Tibial nerve (tissue), 4 donors: ENCODE data around the gene STARD10. TPM values are rescaled to one million over a fixed set of nuclear protein-coding genes. Genes with fewer than 3 reads are reported as not detected.

Source experiments
- DNase-seq, 2 donors: peaks; one replicate each; pipeline ENCODE4 v3.0.0-alpha.2; 2019; ENCODE audit warnings: low spot score in 2 of 2
- H3K27ac ChIP-seq, 4 donors: fragments of 200-600 bp; sonication (generic) in 3 of 4; one replicate each; pipeline ENCODE4 v1.5.1; 2017 to 2019; ENCODE audit warnings: mild to moderate bottlenecking in 1 of 4
- H3K27me3 ChIP-seq, 2 donors: fragments of 200-600 bp; sonication (generic) in 1 of 2; one replicate each; pipeline versions ENCODE4 v1.5.1 to v1.6.0; 2017 to 2019
- H3K36me3 ChIP-seq, 3 donors: fragments of 200-600 bp; sonication (generic); one replicate each; pipeline ENCODE4 v1.5.1; 2018 to 2019
- H3K4me1 ChIP-seq, 4 donors: fragments of 200-600 bp; sonication (generic) in 3 of 4; one replicate each; pipeline ENCODE4 v1.5.1; 2017 to 2019
- H3K4me3 ChIP-seq, 4 donors: fragments of 200-600 bp; sonication (generic) in 3 of 4; one replicate each; pipeline ENCODE4 v1.5.1; 2017 to 2019; ENCODE audit warnings: mild to moderate bottlenecking in 1 of 4, moderate library complexity in 1 of 4
- H3K9me3 ChIP-seq, 4 donors: fragments of 200-600 bp; sonication (generic) in 3 of 4; one replicate each; pipeline ENCODE4 v1.5.1; 2017 to 2019
- CTCF ChIP-seq, 5 experiments: fragments of 200-600 bp in 3 of 5; fragments of 450-650 bp in 2 of 5; sonication (generic) in 3 of 5; IDR thresholded peaks; one replicate each; pipeline ENCODE4 v1.5.1; 2016 to 2019; ENCODE audit warnings: antibody characterized with exemption in 5 of 5, mild to moderate bottlenecking in 3 of 5, moderate library complexity in 2 of 5
- EP300 ChIP-seq, 2 donors: sonication (generic); formaldehyde crosslinking; IDR thresholded peaks; one replicate each; pipeline ENCODE4 v1.6.1; 2017; ENCODE audit warnings: antibody characterized with exemption in 2 of 2, mild to moderate bottlenecking in 1 of 2
- POLR2A ChIP-seq, 2 donors: fragments of 450-650 bp; IDR thresholded peaks; one replicate each; pipeline ENCODE4 v1.6.1; 2017; ENCODE audit warnings: antibody characterized with exemption in 2 of 2, mild to moderate bottlenecking in 2 of 2, moderate library complexity in 2 of 2
- WGBS, 2 donors: methylation state at CpG; one replicate each; pipeline ENCODE4 v1.1.5; 2018; 5-methylcytosine and 5-hydroxymethylcytosine counted together
- total RNA-seq, 4 donors: library from RNA; depleted of rRNA; stranded (reverse); fragments of >200 nt; gene quantifications; one replicate each; pipeline ENCODE4 v1.1.0, GENCODE V29; 2016

Gene STARD10
- total RNA-seq, 4 donors from 2014 or later = 19.4 to 31.5 (median 23.7) TPM

- 81 to 85% methylated on average over 4 of the region's 4 CpGs for WGBS, 2 donors
- H3K36me3 ChIP-seq = peaks cover 0 to 52% (median 0%) of the 10 kb centered on the region in 3 donors
- H3K27me3 ChIP-seq = no peaks in the 10 kb centered on the region
- peak overlapping the region in 1 of 4 donors; percentile 11 for H3K27ac ChIP-seq
- peaks cover 0 to 33% (median 12%) of the 10 kb centered on the region in 4 donors for H3K4me1 ChIP-seq
- TF ChIP-seq CTCF (IDR thresholded peaks at IDR 0.05) (no peak), EP300 (IDR thresholded peaks at IDR 0.05) (no peak), POLR2A (IDR thresholded peaks at IDR 0.05) (no peak)
- H3K9me3 ChIP-seq = no peaks in the 10 kb centered on the region
- H3K4me3 ChIP-seq = no peak overlapping the region
- DNase-seq = no peak
These were observed 31.8 kb upstream of the STARD10 start for GRCh38 chr11:72825661-72826060.

- TF ChIP-seq POLR2A (IDR thresholded peaks at IDR 0.05) = no peak
- no peak for TF ChIP-seq EP300 (IDR thresholded peaks at IDR 0.05)
- no peak for TF ChIP-seq CTCF (IDR thresholded peaks at IDR 0.05)
- WGBS, 2 donors = 70 to 77% methylated on average over 12 to 15 of the region's 15 CpGs
- H3K27me3 ChIP-seq = no peaks in the 10 kb centered on the region
- H3K27ac ChIP-seq = no peak overlapping the region
- no peaks in the 10 kb centered on the region for H3K9me3 ChIP-seq
- no peak for DNase-seq
- peaks cover 0 to 52% (median 0%) of the 10 kb centered on the region in 3 donors for H3K36me3 ChIP-seq
- H3K4me3 ChIP-seq = no peak overlapping the region
- H3K4me1 ChIP-seq = peaks cover 0 to 33% (median 12%) of the 10 kb centered on the region in 4 donors
These were observed 31.1 kb upstream of the STARD10 start for GRCh38 chr11:72824811-72825505.

GRCh38 chr11:72824020-72824419 is 30.2 kb upstream of the STARD10 start:
- no peak for DNase-seq
- TF ChIP-seq POLR2A (IDR thresholded peaks at IDR 0.05) (no peak), CTCF (IDR thresholded peaks at IDR 0.05) (no peak)
- Histone ChIP-seq H3K4me3 (no peak overlapping the region), H3K9me3 (no peaks in the 10 kb centered on the region), H3K36me3 (peaks cover 0 to 52% (median 0%) of the 10 kb centered on the region in 3 donors), H3K4me1 (peaks cover 0 to 33% (median 12%) of the 10 kb centered on the region in 4 donors), H3K27me3 (no peaks in the 10 kb centered on the region), H3K27ac (no peak overlapping the region)
- WGBS, 2 donors = 59 to 86% methylated on average over 3 to 7 of the region's 7 CpGs

- Histone ChIP-seq H3K4me3 (no peak overlapping the region), H3K27me3 (no peaks in the 10 kb centered on the region), H3K4me1 (peaks cover 0 to 28% (median 12%) of the 10 kb centered on the region in 4 donors), H3K9me3 (no peaks in the 10 kb centered on the region), H3K27ac (peak overlapping the region in 1 of 4 donors; percentile 86), H3K36me3 (peaks cover 0 to 52% (median 0%) of the 10 kb centered on the region in 3 donors)
- no peak for TF ChIP-seq POLR2A (IDR thresholded peaks at IDR 0.05)
- no peak for TF ChIP-seq EP300 (IDR thresholded peaks at IDR 0.05)
- no peak for TF ChIP-seq CTCF (IDR thresholded peaks at IDR 0.05)
- no peak for DNase-seq
- WGBS, 2 donors = 88 to 91% methylated on average over 8 to 9 of the region's 9 CpGs
These were observed 29.4 kb upstream of the STARD10 start for GRCh38 chr11:72823105-72823804.
